ENCODE data around the gene TMEM164. TPM values are rescaled to one million over a fixed set of nuclear protein-coding genes. Genes with fewer than 3 reads are reported as not detected.
A peak's percentile ranks its signal among the peaks of the same experiment; 100 is the strongest.

The TMEM164 gene
- total and polyA plus RNA-seq, 4 experiments from 2014 or later = 0.52 to 17.2 (median 9.9) TPM

DNA sequence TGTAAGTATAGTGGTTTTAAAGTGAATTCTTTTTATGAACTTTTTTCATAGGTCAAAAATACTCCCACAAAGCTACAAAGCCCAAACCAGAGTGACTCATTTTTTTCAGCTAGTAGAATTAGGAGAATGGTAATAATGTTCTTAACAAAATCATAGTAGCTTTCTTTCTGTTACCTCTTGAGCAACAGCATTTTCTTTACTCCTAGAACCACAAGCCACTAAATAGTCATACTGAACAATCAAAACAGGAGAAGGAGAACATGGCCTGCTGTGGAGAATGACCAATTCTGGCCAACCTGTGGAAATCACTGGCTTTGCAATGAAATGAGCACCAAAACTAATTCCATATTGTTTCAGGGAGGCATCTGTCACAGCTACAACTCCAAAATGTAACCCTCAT is 202.1 kb downstream of the TMEM164 start:
- Mint-ChIP-seq H3K27ac (peak overlapping the region in 1 of 7 donors; percentile 9), H3K27me3 (no peaks in the 10 kb centered on the region)
- intact Hi-C loops (cut with micrococcal nuclease) = no loop called here

GRCh38 chrX:110208092-110208491 is 205.2 kb downstream of the TMEM164 start:
- no peaks in the 10 kb centered on the region for H3K27me3 Mint-ChIP-seq
- DNase-seq = no peak
- Histone ChIP-seq H3K36me3 (ENCODE audit: insufficient read depth, low read length) (no peaks in the 10 kb centered on the region), H3K4me1 (ENCODE audit: insufficient read depth, low read length) (no peaks in the 10 kb centered on the region), H3K27ac (ENCODE audit: low read depth, low read length) (no peak overlapping the region), H3K4me3 (ENCODE audit: low read length in 2 of 2) (no peak overlapping the region), H3K9me3 (ENCODE audit: control insufficient read depth in 1 of 2, low read length in 2 of 2) (no peaks in the 10 kb centered on the region), H3K27me3 (ENCODE audit: insufficient read depth, low read length) (no peaks in the 10 kb centered on the region)
- intact Hi-C loops (cut with micrococcal nuclease) = no loop called here
- H3K4me1 Mint-ChIP-seq = peaks cover 0 to 6% (median 5%) of the 10 kb centered on the region in 4 donors
- peaks cover 0 to 3% of the 10 kb centered on the region in 2 donors for H3K36me3 Mint-ChIP-seq
- no peaks in the 10 kb centered on the region for H3K9me3 Mint-ChIP-seq
- H3K4me3 Mint-ChIP-seq = no peak overlapping the region
- CTCF ChIA-PET (ENCODE audit: partially characterized antibody) = interaction anchor here (1.3 kb wide), 1 partner anchor 61 kb away, joined by 4 read pairs; no protein-coding TSS in a partner anchor
- POLR2A ChIA-PET (ENCODE audit: partially characterized antibody) = no interaction called here
- no peak overlapping the region for H3K27ac Mint-ChIP-seq

More for the DNA sequence above, 202.1 kb downstream of the TMEM164 start:
- Mint-ChIP-seq H3K4me3 (no peak overlapping the region), H3K36me3 (peaks cover 0 to 11% of the 10 kb centered on the region in 2 donors), H3K4me1 (peaks cover 3 to 6% (median 5%) of the 10 kb centered on the region in 4 donors), H3K9me3 (no peaks in the 10 kb centered on the region)
- Histone ChIP-seq H3K27me3 (ENCODE audit: insufficient read depth, low read length) (no peaks in the 10 kb centered on the region), H3K27ac (ENCODE audit: low read depth, low read length) (no peak overlapping the region), H3K36me3 (ENCODE audit: insufficient read depth, low read length) (peaks cover 2% of the 10 kb centered on the region), H3K4me3 (ENCODE audit: low read length in 2 of 2) (no peak overlapping the region), H3K4me1 (ENCODE audit: insufficient read depth, low read length) (no peaks in the 10 kb centered on the region), H3K9me3 (ENCODE audit: control insufficient read depth in 1 of 2, low read length in 2 of 2) (no peaks in the 10 kb centered on the region)
- CTCF ChIA-PET (ENCODE audit: partially characterized antibody) = no interaction called here
- POLR2A ChIA-PET (ENCODE audit: partially characterized antibody) = no interaction called here
- no peak for DNase-seq

- Mint-ChIP-seq H3K27me3 (no peaks in the 10 kb centered on the region), H3K4me3 (no peak overlapping the region), H3K27ac (no peak overlapping the region), H3K9me3 (no peaks in the 10 kb centered on the region), H3K4me1 (peaks cover 6 to 10% (median 9%) of the 10 kb centered on the region in 4 donors), H3K36me3 (peaks cover 8 to 9% of the 10 kb centered on the region in 2 donors)
- intact Hi-C loops (cut with micrococcal nuclease) = no loop called here
- CTCF ChIA-PET (ENCODE audit: partially characterized antibody) = interaction anchor here (0.7 to 1.5 kb wide), 3 partner anchors 9 to 198 kb away, joined by 3 to 5 read pairs (median 4); no protein-coding TSS in a partner anchor
- H3K9me3 ChIP-seq (ENCODE audit: control insufficient read depth in 1 of 2, low read length in 2 of 2) = no peaks in the 10 kb centered on the region
- no peak overlapping the region for H3K27ac ChIP-seq (ENCODE audit: low read depth, low read length)
- H3K27me3 ChIP-seq (ENCODE audit: insufficient read depth, low read length) = no peaks in the 10 kb centered on the region
- H3K4me1 ChIP-seq (ENCODE audit: insufficient read depth, low read length) = no peaks in the 10 kb centered on the region
- no peaks in the 10 kb centered on the region for H3K36me3 ChIP-seq (ENCODE audit: insufficient read depth, low read length)
- POLR2A ChIA-PET (ENCODE audit: partially characterized antibody) = interaction anchor here (0.9 to 2.0 kb wide), 3 partner anchors 10 to 107 kb away, joined by 3 to 8 read pairs (median 4); partner anchors contain the start of gene AMMECR1
- H3K4me3 ChIP-seq (ENCODE audit: low read length in 2 of 2) = no peak overlapping the region
- no peak for DNase-seq
Observed at GRCh38 chrX:110210417-110211139, 207.7 kb downstream of the TMEM164 start.

GRCh38 chrX:110211340-110211739 is 208.4 kb downstream of the TMEM164 start:
- no peaks in the 10 kb centered on the region for H3K9me3 Mint-ChIP-seq
- no peaks in the 10 kb centered on the region for H3K27me3 Mint-ChIP-seq
- ChIA-PET CTCF (ENCODE audit: partially characterized antibody) (interaction anchor here (0.7 to 1.5 kb wide), 2 partner anchors 9 to 65 kb away, joined by 3 to 4 read pairs; no protein-coding TSS in a partner anchor), POLR2A (ENCODE audit: partially characterized antibody) (interaction anchor here (1.5 to 2.0 kb wide), 2 partner anchors 27 to 106 kb away, joined by 4 to 8 read pairs; partner anchors contain the start of gene AMMECR1)
- no peak for DNase-seq
- H3K27ac Mint-ChIP-seq = no peak overlapping the region
- Histone ChIP-seq H3K4me1 (ENCODE audit: insufficient read depth, low read length) (no peaks in the 10 kb centered on the region), H3K36me3 (ENCODE audit: insufficient read depth, low read length) (no peaks in the 10 kb centered on the region), H3K27me3 (ENCODE audit: insufficient read depth, low read length) (no peaks in the 10 kb centered on the region), H3K4me3 (ENCODE audit: low read length in 2 of 2) (no peak overlapping the region), H3K27ac (ENCODE audit: low read depth, low read length) (no peak overlapping the region), H3K9me3 (ENCODE audit: control insufficient read depth in 1 of 2, low read length in 2 of 2) (no peaks in the 10 kb centered on the region)
- no peak overlapping the region for H3K4me3 Mint-ChIP-seq
- peaks cover 11% of the 10 kb centered on the region in 2 donors for H3K36me3 Mint-ChIP-seq
- intact Hi-C loops (cut with micrococcal nuclease) = no loop called here
- peaks cover 6 to 18% (median 9%) of the 10 kb centered on the region in 4 donors for H3K4me1 Mint-ChIP-seq

DNA sequence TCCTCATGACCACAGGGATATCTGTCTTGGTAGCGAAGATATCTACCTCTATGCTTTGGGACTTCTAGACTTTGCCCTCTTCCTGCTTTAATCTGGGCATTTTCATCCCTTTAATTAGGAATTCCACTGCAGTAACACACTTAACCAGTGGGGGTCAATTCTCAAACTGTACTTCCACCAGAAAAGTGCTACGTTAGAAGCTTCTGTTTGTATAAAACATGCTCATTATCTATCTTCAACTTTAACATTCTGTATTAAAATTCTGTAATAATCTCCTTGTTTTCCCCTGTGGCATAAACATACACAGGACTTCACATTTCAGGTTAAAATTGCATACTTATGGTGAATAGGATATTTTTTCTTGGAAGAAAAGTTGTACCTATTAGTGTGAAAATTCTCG is 209.4 kb downstream of the TMEM164 start:
- Mint-ChIP-seq H3K27ac (no peak overlapping the region), H3K4me3 (no peak overlapping the region), H3K36me3 (peaks cover 11 to 13% of the 10 kb centered on the region in 2 donors), H3K9me3 (peaks cover 0 to under 1% (median 0%) of the 10 kb centered on the region in 8 donors), H3K27me3 (no peaks in the 10 kb centered on the region), H3K4me1 (peaks cover 7 to 24% (median 13%) of the 10 kb centered on the region in 4 donors)
- CTCF ChIA-PET (ENCODE audit: partially characterized antibody) = no interaction called here
- intact Hi-C loops (cut with micrococcal nuclease) = no loop called here
- POLR2A ChIA-PET (ENCODE audit: partially characterized antibody) = no interaction called here
- Histone ChIP-seq H3K9me3 (ENCODE audit: control insufficient read depth in 1 of 2, low read length in 2 of 2) (no peaks in the 10 kb centered on the region), H3K4me1 (ENCODE audit: insufficient read depth, low read length) (peaks cover 7% of the 10 kb centered on the region), H3K36me3 (ENCODE audit: insufficient read depth, low read length) (no peaks in the 10 kb centered on the region), H3K27me3 (ENCODE audit: insufficient read depth, low read length) (no peaks in the 10 kb centered on the region), H3K27ac (ENCODE audit: low read depth, low read length) (no peak overlapping the region), H3K4me3 (ENCODE audit: low read length in 2 of 2) (no peak overlapping the region)
- no peak for DNase-seq

DNA sequence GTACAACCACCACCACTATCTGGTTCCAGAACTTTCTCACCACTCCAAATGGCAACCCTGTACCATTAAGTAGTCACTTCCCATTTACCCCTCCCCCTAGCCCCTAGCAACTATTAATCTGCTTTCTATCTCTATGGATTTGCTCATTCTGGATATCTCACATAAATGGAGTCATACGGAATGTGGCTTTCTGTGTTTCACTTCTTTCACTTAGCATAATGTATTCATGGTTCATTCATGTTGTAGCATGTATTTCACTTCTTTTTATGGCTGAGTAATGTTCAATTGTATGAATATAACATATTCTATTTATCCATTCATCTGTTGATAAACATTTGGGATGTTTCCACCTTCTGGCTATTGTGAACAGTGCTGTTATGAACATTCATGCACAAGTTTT is 210.3 kb downstream of the TMEM164 start:
- intact Hi-C loops (cut with micrococcal nuclease) = no loop called here

DNA sequence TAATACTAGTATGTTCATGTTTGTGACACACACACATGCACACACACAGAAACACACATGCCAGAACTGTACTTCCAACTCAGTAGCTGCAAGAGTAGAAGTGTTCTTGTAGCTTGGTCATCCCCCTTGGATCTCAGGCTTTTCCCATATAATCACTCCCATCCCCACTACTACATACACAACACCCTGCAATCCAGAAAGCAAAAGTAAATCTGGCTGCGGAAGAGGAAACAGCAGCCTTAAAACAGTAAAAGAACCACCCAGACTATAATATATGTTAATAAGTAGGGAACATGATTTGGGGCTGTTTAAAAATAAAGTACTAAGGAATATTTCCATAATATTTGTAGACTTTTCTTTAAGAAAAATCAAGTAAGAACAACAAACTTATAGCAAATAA is 211.8 kb downstream of the TMEM164 start:
- Mint-ChIP-seq H3K9me3 (peaks cover 0 to 1% (median 0%) of the 10 kb centered on the region in 8 donors), H3K36me3 (peaks cover 13% of the 10 kb centered on the region in 2 donors), H3K27me3 (no peaks in the 10 kb centered on the region), H3K27ac (no peak overlapping the region), H3K4me1 (peaks cover 11 to 46% (median 27%) of the 10 kb centered on the region in 4 donors), H3K4me3 (peak overlapping the region in 1 of 8 donors; percentile 20)
- POLR2A ChIA-PET (ENCODE audit: partially characterized antibody) = interaction anchor here (3.3 kb wide), 1 partner anchor 15 kb away, joined by 15 read pairs; no protein-coding TSS in a partner anchor
- H3K9me3 ChIP-seq (ENCODE audit: control insufficient read depth in 1 of 2, low read length in 2 of 2) = no peaks in the 10 kb centered on the region
- H3K4me1 ChIP-seq (ENCODE audit: insufficient read depth, low read length) = peaks cover 19% of the 10 kb centered on the region
- DNase-seq = no peak
- intact Hi-C loops (cut with micrococcal nuclease) = no loop called here
- no peak overlapping the region for H3K4me3 ChIP-seq (ENCODE audit: low read length in 2 of 2)
- H3K27me3 ChIP-seq (ENCODE audit: insufficient read depth, low read length) = no peaks in the 10 kb centered on the region
- no peak overlapping the region for H3K27ac ChIP-seq (ENCODE audit: low read depth, low read length)
- CTCF ChIA-PET (ENCODE audit: partially characterized antibody) = no interaction called here
- H3K36me3 ChIP-seq (ENCODE audit: insufficient read depth, low read length) = no peaks in the 10 kb centered on the region

More for the DNA sequence above, 210.3 kb downstream of the TMEM164 start:
- DNase-seq = no peak
- Mint-ChIP-seq H3K27me3 (no peaks in the 10 kb centered on the region), H3K36me3 (peaks cover 13% of the 10 kb centered on the region in 2 donors), H3K4me3 (no peak overlapping the region), H3K9me3 (peaks cover 0 to 1% (median 0%) of the 10 kb centered on the region in 8 donors), H3K27ac (no peak overlapping the region), H3K4me1 (peaks cover 11 to 33% (median 19%) of the 10 kb centered on the region in 4 donors)
- Histone ChIP-seq H3K9me3 (ENCODE audit: control insufficient read depth in 1 of 2, low read length in 2 of 2) (no peaks in the 10 kb centered on the region), H3K27ac (ENCODE audit: low read depth, low read length) (no peak overlapping the region), H3K4me3 (ENCODE audit: low read length in 2 of 2) (no peak overlapping the region), H3K27me3 (ENCODE audit: insufficient read depth, low read length) (no peaks in the 10 kb centered on the region), H3K36me3 (ENCODE audit: insufficient read depth, low read length) (no peaks in the 10 kb centered on the region), H3K4me1 (ENCODE audit: insufficient read depth, low read length) (peaks cover 16% of the 10 kb centered on the region)
- ChIA-PET CTCF (ENCODE audit: partially characterized antibody) (no interaction called here), POLR2A (ENCODE audit: partially characterized antibody) (no interaction called here)

Measured in CD4-positive, alpha-beta memory T cell (primary cell).